Activated CD4-positive, alpha-beta T cell treated with anti-CD3 and anti-CD28 coated beads for 1 hour (primary cell): ENCODE data around the gene NCAPG.

Experiments used
- DNase-seq: peaks from one replicate; pipeline ENCODE4 v3.0.0-alpha.2; 2020

The NCAPG gene

GRCh38 chr4:17876943-17877342 lies 66.2 kb downstream of the NCAPG start:
- DNase-seq = no peak

- DNase-seq = no peak
Measured at GRCh38 chr4:17877661-17878060, 66.9 kb downstream of the NCAPG start.

GRCh38 chr4:17884063-17884462 lies 73.3 kb downstream of the NCAPG start:
- DNase-seq = no peak

GRCh38 chr4:17884511-17884910 lies 73.7 kb downstream of the NCAPG start:
- DNase-seq = no peak

DNA sequence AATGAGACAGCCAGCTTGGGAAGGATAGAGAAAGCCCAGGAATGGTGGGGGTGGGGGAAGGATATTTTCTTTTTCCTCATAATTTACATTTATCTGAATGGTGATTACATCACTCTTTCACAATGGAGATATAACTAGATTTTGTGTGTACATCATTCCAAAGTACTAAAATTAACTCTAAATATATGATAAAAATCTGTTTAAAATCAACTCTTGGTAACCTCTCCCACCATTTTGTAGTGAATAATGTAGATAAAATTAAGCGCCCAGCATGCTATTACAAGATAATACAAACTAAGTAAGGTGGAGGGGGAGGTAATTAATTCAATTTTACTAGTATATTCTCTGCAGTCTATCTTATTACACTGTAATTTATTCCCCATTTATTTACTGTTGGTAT lies 78.9 kb downstream of the NCAPG start:
- DNase-seq = no peak

DNA sequence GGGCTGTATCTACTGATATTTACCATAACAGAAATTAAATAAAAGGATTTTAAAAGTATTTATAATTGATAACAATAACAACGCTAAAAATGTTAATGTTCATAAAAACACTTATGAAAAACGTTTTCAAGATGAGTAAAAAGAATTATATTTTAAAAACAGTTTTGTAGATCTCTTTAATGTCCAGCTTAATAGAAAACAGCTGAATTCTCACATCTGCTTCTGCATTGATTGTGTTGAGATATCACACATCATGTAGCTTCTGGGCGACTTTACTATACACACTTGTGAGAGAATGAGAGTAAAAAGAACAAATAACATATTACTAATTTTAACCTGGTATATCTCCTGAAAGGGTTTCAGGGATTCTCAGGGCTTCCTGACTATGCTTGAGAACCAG lies 83.6 kb downstream of the NCAPG start:
- DNase-seq = no peak
